NCI-H2081 treated with DMSO at 0.1 percent for 48 hours (cell line): Measurements from ENCODE around the gene MLX.
"Not testable (repeated sequence)": the region's sequence is repeated elsewhere in the genome, so short reads cannot be mapped to it uniquely, and the experiment has no call there.

Source experiments
- DNase-seq: peaks from one replicate; lab custom pipeline; 2025; lab: John Stamatoyannopoulos, UW

The MLX gene

GRCh38 chr17:42579794-42580551, 13.1 kb downstream of the MLX start:
- DNase-seq = no peak

GRCh38 chr17:42581744-42582270, 14.9 kb downstream of the MLX start:
- no peak for DNase-seq

GRCh38 chr17:42584880-42585279, 18.0 kb downstream of the MLX start:
- no peak for DNase-seq

- no peak for DNase-seq
These were observed 18.5 kb downstream of the MLX start for GRCh38 chr17:42585353-42585752.

GRCh38 chr17:42586514-42587230, 19.8 kb downstream of the MLX start:
- no peak for DNase-seq

GRCh38 chr17:42590886-42591285, 24.0 kb downstream of the MLX start:
- DNase-seq = no peak

- DNase-seq = no peak
These were observed 24.5 kb downstream of the MLX start for GRCh38 chr17:42591411-42591810.

GRCh38 chr17:42596386-42596785, 29.5 kb downstream of the MLX start:
- no peak for DNase-seq

GRCh38 chr17:42598905-42599304, 32.0 kb downstream of the MLX start:
- no peak for DNase-seq

GRCh38 chr17:42603318-42603717, 36.4 kb downstream of the MLX start:
- no peak for DNase-seq

- no peak for DNase-seq
These were observed 40.9 kb downstream of the MLX start for GRCh38 chr17:42607769-42608168.

GRCh38 chr17:42608305-42609181, 41.6 kb downstream of the MLX start:
- DNase-seq = no peak

- DNase-seq = peak; percentile 98
These were observed 42.4 kb downstream of the MLX start, which contains the start of the genes RETREG3 and TUBG1 for GRCh38 chr17:42609182-42609813. Gene RETREG3, minus strand, starts transcription at chr17:42609374. Its CDS starts 50 bp downstream, at chr17:42609324. Gene TUBG1, plus strand, starts transcription at chr17:42609683. Its CDS starts 55 bp downstream, at chr17:42609738.

GRCh38 chr17:42609814-42610801, 43.2 kb downstream of the MLX start:
- not testable (repeated sequence) for DNase-seq

- no peak for DNase-seq
These were observed 45.1 kb downstream of the MLX start for GRCh38 chr17:42612013-42612412.

GRCh38 chr17:42613699-42614295, 46.9 kb downstream of the MLX start:
- no peak for DNase-seq

- DNase-seq = no peak
These were observed 51.1 kb downstream of the MLX start for GRCh38 chr17:42617956-42618431.

GRCh38 chr17:42618442-42619150, 51.7 kb downstream of the MLX start:
- DNase-seq = no peak

- not testable (repeated sequence) for DNase-seq
These were observed 55.1 kb downstream of the MLX start for GRCh38 chr17:42621987-42622386.
